ENCODE results near the gene NFYB. TPM values are rescaled to one million over a fixed set of nuclear protein-coding genes. Genes with fewer than 3 reads are reported as not detected.

Gene NFYB
- total and polyA plus RNA-seq, 2 donors (not counting 3 experiments of a cell fraction or from before 2014, with no cell fraction given) = 10.2 to 23.3 TPM

GRCh38 chr12:104155711-104156555, 17.9 kb upstream of the NFYB start:
- Histone ChIP-seq H2AFZ (ENCODE audit: low read depth, low read length) (no peak overlapping the region), H3K27me3 (ENCODE audit: control insufficient read depth in 2 of 2, insufficient read depth in 2 of 2, low read length in 2 of 2) (peaks cover 5% of the 10 kb centered on the region in 2 experiments), H3K9me1 (replicated peaks; ENCODE audit: control insufficient read depth, extremely low read depth, insufficient read depth, low read length) (no peaks in the 10 kb centered on the region), H3K79me2 (ENCODE audit: control insufficient read depth, insufficient read depth, low read length) (no peaks in the 10 kb centered on the region), H3K4me1 (ENCODE audit: control insufficient read depth, extremely low read depth, insufficient read depth, low read length) (no peaks in the 10 kb centered on the region), H3K27ac (ENCODE audit: insufficient read depth, low read depth, low read length) (no peak overlapping the region), H3K36me3 (ENCODE audit: control insufficient read depth in 2 of 2, extremely low read depth in 1 of 2, insufficient read depth in 2 of 2, low read length in 2 of 2) (no peaks in the 10 kb centered on the region), H3K9me3 (replicated peaks; ENCODE audit: control insufficient read depth, insufficient read depth, low read length) (no peaks in the 10 kb centered on the region), H4K20me1 (replicated peaks; ENCODE audit: control insufficient read depth, extremely low read depth, insufficient read depth, low read length) (no peaks in the 10 kb centered on the region), H3K4me2 (ENCODE audit: insufficient read depth, low read length) (no peak overlapping the region), H3K9ac (replicated peaks; ENCODE audit: extremely low read depth, insufficient read depth, low read length) (no peak overlapping the region), H3K4me3 (replicated peaks in 1 of 3; ENCODE audit: insufficient read depth in 1 of 3, low read depth in 1 of 3, low read length in 3 of 3) (no peak overlapping the region)
- CTCF ChIA-PET = no interaction called here
- DNase-seq (ENCODE audit: low read depth, low spot score) (no peak), FAIRE-seq (no peak)
- intact Hi-C loops (cut with micrococcal nuclease) = no loop called here
- POLR2A ChIA-PET = no interaction called here
- TF ChIP-seq JUN (IDR thresholded peaks at IDR 0.05; ENCODE audit: borderline replicate concordance, insufficient read depth, insufficient read length, low read depth) (no peak), POLR2AphosphoS5 (IDR thresholded peaks at IDR 0.05; ENCODE audit: insufficient read depth, low read depth, low read length) (no peak), GATA2 (IDR thresholded peaks at IDR 0.05; ENCODE audit: insufficient read depth, insufficient read length, low read depth, low read length) (no peak), FOS (IDR thresholded peaks at IDR 0.05; ENCODE audit: borderline replicate concordance, insufficient read depth, low read length) (no peak), MYC (IDR thresholded peaks at IDR 0.05; ENCODE audit: low read depth, low read length) (no peak), POLR2A (IDR thresholded peaks at IDR 0.05; ENCODE audit: low read depth, low read length) (no peak), EZH2 (IDR thresholded peaks at IDR 0.05; ENCODE audit: borderline replicate concordance, low read depth, low read length, severe bottlenecking) (no peak)
- TF ChIP-seq, protein P1, sequence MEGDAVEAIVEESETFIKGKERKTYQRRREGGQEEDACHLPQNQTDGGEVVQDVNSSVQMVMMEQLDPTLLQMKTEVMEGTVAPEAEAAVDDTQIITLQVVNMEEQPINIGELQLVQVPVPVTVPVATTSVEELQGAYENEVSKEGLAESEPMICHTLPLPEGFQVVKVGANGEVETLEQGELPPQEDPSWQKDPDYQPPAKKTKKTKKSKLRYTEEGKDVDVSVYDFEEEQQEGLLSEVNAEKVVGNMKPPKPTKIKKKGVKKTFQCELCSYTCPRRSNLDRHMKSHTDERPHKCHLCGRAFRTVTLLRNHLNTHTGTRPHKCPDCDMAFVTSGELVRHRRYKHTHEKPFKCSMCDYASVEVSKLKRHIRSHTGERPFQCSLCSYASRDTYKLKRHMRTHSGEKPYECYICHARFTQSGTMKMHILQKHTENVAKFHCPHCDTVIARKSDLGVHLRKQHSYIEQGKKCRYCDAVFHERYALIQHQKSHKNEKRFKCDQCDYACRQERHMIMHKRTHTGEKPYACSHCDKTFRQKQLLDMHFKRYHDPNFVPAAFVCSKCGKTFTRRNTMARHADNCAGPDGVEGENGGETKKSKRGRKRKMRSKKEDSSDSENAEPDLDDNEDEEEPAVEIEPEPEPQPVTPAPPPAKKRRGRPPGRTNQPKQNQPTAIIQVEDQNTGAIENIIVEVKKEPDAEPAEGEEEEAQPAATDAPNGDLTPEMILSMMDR (IDR thresholded peaks at IDR 0.05; ENCODE audit: extremely low read depth in 1 of 2, insufficient read depth in 1 of 2, low read depth in 1 of 2, low read length in 2 of 2) = no peak
- TF ChIP-seq, protein P2, sequence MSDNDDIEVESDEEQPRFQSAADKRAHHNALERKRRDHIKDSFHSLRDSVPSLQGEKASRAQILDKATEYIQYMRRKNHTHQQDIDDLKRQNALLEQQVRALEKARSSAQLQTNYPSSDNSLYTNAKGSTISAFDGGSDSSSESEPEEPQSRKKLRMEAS (IDR thresholded peaks at IDR 0.05; ENCODE audit: insufficient read depth, insufficient read length) = no peak
- dilution Hi-C loops (cut with MboI; ENCODE audit: extremely low pct_ligation_motif_present, low sequenced_read_pairs) = no loop called here
- no TSS peak for BruUV-seq (replicated peaks)

Measured in endothelial cell of umbilical vein (primary cell).